DLD1 (cell line): ENCODE results near the gene SLBP.

Experiments used
- in situ Hi-C: cut with HindIII; loops from 2 replicates; pipeline ENCODE4 v1.10.0; 2017; ENCODE audit warnings: low sequenced_read_pairs

SLBP gene

DNA sequence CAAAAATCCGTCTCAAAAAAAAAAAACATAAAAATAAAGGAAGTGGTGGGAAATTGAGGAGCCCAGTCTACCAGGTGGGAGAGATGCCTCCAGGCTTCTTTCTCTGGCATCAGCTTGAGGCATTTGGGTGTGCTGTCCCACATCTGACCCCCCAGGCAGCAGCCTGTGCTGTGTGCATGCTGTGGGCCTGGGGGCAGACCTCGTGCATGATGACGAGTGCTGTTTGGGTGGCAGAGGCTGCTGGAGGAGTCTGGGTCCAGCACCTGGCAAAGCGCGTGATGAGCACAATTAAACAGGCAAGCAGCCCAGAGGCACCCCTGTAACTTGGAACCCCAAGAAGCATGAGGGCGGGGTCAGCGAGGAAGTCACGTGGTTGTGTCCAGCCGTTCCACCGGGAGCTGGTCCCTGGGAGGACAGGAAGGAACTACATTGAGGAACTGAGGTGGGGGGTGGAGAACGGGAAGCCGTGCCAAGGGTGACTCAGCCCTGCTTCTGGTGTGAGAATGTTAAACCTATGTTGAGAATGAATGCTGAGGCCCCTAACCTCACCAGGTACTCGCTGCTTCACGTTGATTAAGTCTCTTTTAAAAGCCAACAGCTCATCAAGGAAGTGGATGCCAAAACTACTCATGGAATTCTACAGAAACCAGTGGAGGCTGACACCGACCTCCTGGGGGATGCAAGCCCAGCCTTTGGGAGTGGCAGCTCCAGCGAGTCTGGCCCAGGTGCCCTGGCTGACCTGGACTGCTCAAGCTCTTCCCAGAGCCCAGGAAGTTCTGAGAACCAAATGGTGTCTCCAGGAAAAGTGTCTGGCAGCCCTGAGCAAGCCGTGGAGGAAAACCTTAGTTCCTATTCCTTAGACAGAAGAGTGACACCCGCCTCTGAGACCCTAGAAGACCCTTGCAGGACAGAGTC is 15.3 kb upstream of the SLBP start:
- in situ Hi-C loops = no loop called here

DNA sequence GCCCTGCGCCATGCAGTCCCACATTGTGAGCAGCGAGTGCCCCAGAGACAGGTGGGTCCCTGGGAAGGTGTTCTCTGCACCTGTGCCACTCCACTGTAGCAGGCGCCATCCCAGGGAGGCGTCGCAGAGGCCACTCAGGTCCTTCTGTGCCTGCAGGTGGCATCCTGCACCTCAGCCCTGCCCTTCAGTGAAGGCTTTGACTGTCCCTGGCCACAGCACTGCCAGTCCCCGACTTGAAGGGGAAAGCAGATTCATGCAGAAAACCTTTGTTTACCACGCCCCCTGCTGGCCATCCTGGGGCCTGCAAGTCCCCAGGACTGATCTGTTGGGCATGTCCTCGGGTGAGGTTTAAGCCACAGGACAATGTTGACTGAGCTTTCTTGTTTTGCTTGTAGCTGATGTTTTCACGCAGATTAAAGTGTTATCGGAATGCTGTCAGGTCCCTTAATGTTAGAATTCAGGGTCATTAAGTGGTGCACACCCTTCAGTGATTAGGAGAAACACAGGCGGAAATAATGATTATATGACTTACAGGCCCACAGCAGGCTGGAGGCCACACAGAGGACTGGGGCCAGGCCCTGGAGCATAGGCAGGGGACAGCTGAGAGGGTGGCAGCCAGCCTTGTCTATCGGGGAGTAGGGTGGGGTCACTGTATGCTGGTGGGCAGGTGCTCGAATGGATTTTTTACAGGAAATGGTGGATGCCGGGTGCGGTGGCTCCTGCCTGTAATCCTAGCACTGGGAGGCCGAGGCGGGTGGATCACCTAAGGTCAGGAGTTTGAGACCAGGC is 14.2 kb upstream of the SLBP start:
- in situ Hi-C loops = no loop called here

- in situ Hi-C loops = no loop called here
Measured at GRCh38 chr4:1725521-1725920, 13.4 kb upstream of the SLBP start.

DNA sequence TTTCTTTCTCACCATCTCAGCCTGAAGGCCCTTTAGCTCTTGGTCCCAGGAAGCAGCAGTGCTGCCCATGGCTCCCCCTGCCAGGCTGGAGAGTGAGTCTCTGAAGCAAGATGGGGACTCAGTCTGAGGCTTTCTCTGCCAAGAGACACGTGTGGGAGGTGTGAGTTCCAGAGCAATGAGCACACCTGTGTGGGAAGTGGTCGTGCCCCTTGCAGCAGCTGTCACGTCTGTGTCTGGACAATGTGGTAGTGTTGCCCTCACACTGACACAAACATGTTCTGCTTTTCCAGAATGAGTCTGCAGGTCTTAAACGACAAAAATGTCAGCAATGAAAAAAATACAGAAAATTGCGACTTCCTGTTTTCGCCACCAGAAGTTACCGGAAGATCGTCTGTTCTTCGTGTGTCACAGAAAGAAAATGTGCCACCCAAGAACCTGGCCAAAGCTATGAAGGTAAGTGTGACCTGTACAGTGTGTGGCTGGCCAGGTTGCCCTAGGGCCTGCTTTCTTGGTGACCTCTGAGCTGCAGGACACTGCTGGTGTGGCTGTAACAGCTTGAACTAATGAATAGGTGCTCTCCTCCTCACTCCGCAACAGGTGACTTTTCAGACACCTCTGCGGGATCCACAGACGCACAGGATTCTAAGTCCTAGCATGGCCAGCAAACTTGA is 11.1 kb upstream of the SLBP start:
- in situ Hi-C loops = no loop called here

GRCh38 chr4:1722551-1723118 is 10.5 kb upstream of the SLBP start:
- in situ Hi-C loops = no loop called here

DNA sequence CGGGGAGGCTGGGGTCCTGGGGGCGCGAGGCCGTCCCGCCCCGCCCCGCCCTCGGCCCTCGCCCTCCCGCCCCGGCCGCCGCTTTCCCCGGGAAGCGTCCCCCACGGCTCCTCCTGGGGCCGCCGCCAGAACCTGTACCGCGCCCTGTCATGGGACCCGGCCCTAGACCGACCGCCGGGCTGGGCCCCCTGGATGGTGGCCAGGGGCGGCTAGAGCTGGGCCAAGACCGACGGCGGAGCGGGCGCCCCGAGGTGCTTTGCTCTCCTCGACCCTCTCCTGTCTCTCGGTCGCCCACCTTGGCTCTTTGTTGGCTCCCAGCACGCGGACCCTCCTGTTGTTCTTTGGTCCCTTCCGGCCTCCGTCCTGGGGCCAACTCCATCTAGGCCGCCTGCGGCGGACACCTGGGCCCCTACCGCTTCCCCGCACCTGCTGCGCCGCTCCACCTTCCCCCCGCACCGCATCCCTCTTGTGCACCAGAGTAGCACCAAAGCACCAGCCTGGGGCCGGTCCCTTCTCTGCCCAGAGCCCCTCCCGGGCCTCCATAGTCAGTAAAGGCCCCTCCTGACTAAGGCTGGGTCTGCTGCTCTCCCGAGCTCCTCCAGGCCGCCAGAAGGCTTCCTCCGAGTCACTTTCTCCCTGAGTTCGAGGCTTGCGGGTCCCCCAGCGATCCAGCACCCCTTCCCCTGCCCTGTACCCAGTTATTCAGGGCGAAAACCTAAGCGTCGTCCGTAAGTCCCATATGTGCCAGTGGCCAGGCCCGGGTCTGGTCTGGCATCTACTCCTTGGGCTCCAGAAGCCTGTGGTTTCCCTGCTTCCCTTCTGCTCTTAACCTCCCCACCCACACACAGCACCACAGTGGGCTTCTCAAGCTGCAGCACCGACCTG is 9.8 kb upstream of the SLBP start:
- in situ Hi-C loops = no loop called here

- in situ Hi-C loops = no loop called here
Measured at GRCh38 chr4:1721003-1721665, 9.0 kb upstream of the SLBP start, which contains the start of the genes TACC3 and TMEM129. Gene TACC3 (plus strand): TSS chr4:1721521. CDS start chr4:1723422, 1,901 bp downstream. Gene TMEM129 (minus strand): TSS chr4:1721323. CDS start chr4:1720837, 486 bp downstream.

- in situ Hi-C loops = no loop called here
Measured at GRCh38 chr4:1720163-1720983, 8.3 kb upstream of the SLBP start.

DNA sequence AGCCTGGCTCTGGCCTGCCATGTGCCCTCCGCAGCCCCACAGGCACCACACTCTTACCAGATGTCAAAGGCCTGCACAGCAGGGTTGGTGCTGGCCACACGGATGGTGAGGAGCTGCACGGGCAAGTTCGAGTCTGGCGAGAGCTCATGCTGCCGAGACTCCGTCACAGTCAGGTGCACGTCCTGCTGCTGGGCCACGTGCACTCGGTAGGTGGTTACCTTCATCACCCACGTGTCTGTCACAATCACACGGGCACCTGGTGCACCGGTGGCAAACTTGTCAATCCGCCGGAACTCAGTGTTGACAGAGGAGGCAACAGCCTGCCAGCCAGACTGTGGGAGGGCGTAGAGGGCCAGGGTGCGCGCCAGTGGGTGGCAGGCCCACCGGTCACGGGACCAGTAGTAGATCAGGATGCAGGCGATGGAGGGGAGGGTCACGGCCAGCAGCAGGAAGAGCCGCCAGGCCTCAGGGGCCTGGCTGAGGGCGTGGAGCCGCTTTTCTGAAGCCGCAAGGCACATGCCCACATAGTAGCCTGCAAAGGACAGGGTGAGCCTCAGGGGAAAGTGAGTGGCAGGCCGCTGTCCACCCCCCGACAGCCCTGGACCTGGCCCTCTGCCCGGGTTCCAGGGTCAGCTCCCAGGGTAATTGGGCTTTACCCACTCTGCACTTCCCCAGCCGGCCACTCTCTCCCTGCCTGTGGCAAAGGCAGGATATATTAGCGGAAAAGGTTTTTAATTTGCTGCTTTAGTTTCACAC is 6.2 kb upstream of the SLBP start:
- in situ Hi-C loops = no loop called here

DNA sequence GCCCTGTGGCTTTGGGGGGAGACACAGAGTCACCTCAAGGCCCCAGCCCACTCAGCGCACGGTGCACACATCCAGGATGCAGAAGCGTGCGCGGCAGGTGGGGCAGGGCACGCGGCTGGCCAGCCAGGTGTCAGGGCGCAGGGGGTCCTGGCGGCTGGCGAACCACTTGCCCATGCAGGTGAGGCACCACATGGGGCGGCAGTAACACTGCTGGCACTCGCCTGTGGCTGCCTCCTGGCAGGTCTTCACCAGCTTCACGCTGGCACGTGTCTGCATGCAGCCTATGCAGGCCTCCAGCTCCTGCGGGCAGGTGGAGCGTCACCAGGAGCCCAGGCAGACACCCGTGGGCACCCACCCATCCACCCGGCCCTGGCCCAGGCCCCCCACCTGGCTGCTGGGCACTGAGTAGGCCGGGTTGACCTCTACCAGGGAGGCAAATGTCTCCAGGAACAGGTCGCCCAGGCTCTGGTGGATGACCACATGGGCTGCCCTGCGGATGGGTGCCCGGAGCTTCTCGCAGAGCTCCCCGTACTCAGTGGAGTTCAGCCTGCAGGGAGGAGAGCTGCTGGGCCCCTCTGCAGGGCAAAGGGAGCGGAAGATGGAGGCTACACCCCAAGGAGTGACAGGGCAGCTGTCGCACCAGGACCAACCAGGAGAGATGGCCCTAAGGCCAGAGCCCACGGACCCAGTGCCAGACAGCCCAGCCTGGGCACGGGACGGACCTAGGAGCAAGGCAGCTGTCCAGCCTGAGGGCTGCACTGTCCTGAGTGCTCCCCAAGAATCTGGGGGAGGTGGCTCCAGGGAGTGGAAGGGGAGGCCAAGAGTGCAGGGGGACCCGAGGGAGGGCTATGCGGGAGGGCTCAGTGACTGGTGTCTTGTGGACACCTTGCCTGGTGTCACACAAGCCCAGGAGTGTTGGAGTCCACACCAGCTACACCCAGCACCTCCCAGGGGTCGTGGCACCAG is 5.3 kb upstream of the SLBP start:
- in situ Hi-C loops = no loop called here

DNA sequence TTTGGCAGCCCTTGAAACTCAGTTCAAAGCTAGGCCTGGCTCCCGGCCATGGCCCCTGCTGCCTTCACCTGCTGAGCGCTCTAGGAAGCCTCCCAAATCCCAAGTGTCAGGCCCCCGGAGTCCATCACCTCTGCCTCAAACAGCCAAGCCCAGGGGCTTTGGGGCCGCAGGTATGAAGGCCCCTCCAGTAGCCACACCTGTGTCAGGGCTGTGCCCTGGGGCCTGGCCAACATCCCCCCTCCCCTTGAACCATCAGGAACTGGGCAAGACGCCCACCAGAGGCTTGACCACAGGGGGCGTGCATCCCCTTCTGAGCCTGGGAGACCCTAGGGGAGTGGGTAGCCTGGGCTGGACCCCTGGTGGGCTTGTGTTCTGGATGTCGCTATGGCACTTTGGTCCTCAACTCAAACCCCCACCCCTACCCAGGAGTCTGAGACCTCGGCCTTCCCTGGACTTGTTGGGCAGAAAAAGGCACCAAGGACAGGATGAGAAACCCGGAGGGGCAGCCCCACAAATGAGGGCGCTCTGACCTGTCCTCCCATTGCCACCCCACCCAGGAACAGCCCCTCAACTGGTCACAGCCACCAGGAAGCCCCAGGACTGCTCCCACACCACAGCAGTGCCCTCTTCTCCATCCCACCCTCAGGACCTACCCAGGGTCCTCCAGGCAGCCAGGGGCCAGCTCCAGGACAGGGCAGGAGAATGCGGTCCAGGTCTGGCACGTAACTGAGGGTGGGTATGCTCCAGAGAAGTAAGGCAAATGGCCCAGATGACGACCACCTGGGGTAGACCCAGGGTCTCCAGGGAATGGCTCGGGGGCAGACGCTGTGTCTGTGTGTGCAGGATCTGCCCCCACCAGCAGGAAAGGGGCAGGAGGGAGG is 4.2 kb upstream of the SLBP start:
- in situ Hi-C loops = no loop called here

DNA sequence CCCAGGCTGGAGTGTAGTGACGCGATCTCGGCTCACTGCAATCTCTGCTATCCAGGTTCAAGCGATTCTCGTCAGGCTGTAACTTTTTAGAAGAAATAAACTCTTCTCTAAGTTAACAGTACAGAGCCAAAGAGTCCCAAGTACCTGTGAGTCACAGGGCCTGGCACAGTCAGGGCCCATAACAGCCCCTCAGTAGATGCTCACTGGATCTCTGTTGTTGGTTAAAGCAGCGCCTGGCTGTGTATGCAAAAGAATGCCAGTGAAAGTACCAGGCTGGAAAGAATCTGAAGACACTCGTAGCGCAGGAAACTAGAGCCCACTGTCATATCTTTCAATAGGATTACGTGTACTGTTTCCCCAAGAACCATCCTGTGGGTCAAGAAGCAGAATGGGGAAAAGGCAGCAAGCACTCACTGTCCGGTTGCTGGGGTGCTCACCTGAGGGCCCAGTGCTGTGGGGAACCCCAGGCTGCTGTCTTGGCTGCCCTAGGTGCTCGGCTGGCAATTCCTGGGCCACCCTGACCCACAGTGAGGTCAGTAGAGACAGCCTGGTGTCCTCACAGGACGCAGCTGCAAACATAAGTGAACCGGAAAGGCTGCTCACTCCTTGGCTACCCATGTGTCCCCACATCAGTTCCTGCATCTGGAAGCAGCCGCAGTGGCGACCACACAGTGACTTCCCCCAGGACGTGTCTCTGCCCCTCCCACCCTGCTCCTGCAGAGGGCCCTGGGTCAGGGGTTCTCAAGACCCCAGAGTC is 3.1 kb upstream of the SLBP start:
- in situ Hi-C loops = no loop called here

- in situ Hi-C loops = no loop called here
Measured at GRCh38 chr4:1714303-1715001, 2.3 kb upstream of the SLBP start.
